Measurements from ENCODE around the gene PLP2. TPM values are rescaled to one million over a fixed set of nuclear protein-coding genes. Genes with fewer than 3 reads are reported as not detected.

PLP2 gene
- total RNA-seq, 2 donors from 2014 or later: 47.8 to 64.8 TPM

DNA sequence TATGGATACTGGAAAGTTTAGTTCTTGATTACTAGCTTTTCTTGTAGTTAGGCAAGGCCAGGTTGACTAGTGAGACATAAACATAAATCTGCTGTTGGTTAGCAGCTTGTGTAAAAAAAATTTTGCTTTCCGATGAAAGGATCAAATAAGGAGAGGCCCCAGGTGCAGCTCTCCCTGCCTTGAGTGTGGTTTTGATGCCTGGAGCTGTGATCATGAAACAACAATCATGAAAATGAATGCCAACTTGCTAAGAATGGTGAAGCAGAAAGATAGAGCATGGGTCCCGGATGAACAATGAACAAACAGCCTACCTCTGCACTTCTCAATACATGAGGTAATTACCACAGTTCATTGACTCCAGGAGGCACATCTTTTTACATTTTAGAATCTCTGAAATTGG is 42.7 kb downstream of the PLP2 start:
- H3K27me3 ChIP-seq: no peaks in the 10 kb centered on the region
- no peak overlapping the region for H3K27ac ChIP-seq
- no peak for DNase-seq (ENCODE audit: low spot score)
- TF ChIP-seq, protein P1, sequence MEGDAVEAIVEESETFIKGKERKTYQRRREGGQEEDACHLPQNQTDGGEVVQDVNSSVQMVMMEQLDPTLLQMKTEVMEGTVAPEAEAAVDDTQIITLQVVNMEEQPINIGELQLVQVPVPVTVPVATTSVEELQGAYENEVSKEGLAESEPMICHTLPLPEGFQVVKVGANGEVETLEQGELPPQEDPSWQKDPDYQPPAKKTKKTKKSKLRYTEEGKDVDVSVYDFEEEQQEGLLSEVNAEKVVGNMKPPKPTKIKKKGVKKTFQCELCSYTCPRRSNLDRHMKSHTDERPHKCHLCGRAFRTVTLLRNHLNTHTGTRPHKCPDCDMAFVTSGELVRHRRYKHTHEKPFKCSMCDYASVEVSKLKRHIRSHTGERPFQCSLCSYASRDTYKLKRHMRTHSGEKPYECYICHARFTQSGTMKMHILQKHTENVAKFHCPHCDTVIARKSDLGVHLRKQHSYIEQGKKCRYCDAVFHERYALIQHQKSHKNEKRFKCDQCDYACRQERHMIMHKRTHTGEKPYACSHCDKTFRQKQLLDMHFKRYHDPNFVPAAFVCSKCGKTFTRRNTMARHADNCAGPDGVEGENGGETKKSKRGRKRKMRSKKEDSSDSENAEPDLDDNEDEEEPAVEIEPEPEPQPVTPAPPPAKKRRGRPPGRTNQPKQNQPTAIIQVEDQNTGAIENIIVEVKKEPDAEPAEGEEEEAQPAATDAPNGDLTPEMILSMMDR (IDR thresholded peaks at IDR 0.05): no peak
- H3K9me3 ChIP-seq: no peaks in the 10 kb centered on the region
- H3K4me1 ChIP-seq: no peaks in the 10 kb centered on the region
- H3K4me3 ChIP-seq: no peak overlapping the region
- H3K36me3 ChIP-seq: no peaks in the 10 kb centered on the region

DNA sequence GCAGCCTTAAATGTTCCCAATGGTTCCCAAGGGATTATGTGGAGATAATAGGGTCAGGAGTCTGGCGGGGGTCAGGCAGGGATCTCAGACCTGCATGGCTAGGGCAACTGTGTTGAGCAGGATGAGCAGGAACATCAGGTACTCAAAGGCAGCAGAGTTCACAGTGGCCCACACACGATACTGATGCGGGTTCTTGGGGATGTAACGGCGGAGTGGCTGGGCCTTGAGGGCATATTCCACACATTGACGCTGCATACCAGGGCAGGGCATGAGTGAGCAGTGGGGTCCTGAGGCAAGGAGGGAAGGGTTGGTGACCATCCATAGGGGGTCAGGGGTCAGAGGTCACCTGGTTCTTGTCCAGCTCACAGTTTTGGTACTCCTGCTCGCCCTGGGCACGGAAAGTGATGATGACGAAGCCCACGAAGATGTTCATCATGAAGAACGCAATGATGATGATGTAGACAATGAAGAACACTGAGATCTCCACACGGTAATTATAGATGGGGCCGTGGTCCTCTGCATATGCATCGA is 43.4 kb downstream of the PLP2 start:
- H3K27ac ChIP-seq: no peak overlapping the region
- H3K9me3 ChIP-seq: no peaks in the 10 kb centered on the region
- no peak for DNase-seq (ENCODE audit: low spot score)
- TF ChIP-seq, protein P1 (IDR thresholded peaks at IDR 0.05): no peak
- no peaks in the 10 kb centered on the region for H3K4me1 ChIP-seq
- no peaks in the 10 kb centered on the region for H3K27me3 ChIP-seq
- no peaks in the 10 kb centered on the region for H3K36me3 ChIP-seq
- H3K4me3 ChIP-seq: no peak overlapping the region

DNA sequence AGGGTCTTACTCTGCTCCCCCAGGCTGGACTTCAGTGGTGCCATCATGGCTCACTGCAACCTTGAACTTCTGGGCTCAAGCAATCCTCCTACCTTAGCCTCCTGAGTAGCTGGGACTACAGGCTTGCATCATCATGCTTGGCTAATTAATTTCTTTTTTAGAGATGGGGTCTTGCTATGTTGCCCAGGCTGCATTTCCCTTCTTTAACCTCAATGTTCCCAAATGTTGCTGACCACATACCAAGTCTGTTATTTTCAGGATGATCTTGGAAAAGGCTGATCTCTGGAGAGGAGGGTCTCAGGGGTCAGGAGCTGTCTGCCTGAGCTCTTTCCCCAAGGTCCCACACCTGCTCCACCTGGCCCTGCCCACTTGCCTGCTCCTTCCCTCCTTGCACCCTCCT is 48.4 kb downstream of the PLP2 start:
- TF ChIP-seq, protein P1 (IDR thresholded peaks at IDR 0.05): no peak
- H3K36me3 ChIP-seq: no peaks in the 10 kb centered on the region
- no peak for DNase-seq (ENCODE audit: low spot score)
- H3K9me3 ChIP-seq: no peaks in the 10 kb centered on the region
- no peaks in the 10 kb centered on the region for H3K4me1 ChIP-seq
- H3K27me3 ChIP-seq: no peaks in the 10 kb centered on the region
- H3K4me3 ChIP-seq: no peak overlapping the region
- no peak overlapping the region for H3K27ac ChIP-seq

DNA sequence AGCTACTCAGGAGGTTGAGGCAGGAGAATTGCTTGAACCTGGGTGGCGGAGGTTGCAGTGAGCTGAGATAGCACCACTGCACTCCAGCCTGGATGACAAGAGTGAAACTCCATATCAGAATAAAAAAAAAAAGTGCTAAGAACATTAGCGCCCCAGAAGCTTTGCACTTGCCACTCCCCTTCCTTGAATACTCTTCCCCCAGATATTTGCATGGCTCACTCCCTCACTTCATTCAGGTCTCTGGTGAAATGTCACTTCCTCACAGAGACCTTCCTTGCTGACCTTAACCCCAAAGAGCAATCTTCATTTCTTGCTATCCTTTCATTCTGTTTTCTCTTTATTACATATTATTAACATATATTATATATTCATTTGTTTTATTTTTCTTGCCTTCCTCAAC is 50.2 kb downstream of the PLP2 start:
- Histone ChIP-seq H3K9me3 (peaks cover 0 to under 1% of the 10 kb centered on the region in 2 donors), H3K36me3 (no peaks in the 10 kb centered on the region), H3K4me3 (no peak overlapping the region), H3K27ac (no peak overlapping the region), H3K4me1 (no peaks in the 10 kb centered on the region), H3K27me3 (no peaks in the 10 kb centered on the region)
- no peak for DNase-seq (ENCODE audit: low spot score)
- TF ChIP-seq, protein P1 (IDR thresholded peaks at IDR 0.05): no peak

Other genes starting within 250 kb of the PLP2 start
- gene OTUD5, start 214.3 kb upstream of the PLP2 start, total RNA-seq: 10 to 100 TPM; 15.4 to 23.9 TPM
- gene KCND1, start 200.1 kb upstream of the PLP2 start, total RNA-seq: 1 to 10 TPM; 1.3 to 1.5 TPM
- gene GRIPAP1, start 169.6 kb upstream of the PLP2 start, total RNA-seq: 10 to 100 TPM in 1 of 2 donors, 1 to 10 TPM in 1; 9.6 to 16.0 TPM
- 10 to 100 TPM; 25.8 to 60.3 TPM for gene TFE3, start 128.5 kb upstream of the PLP2 start, total RNA-seq
- 1 to 10 TPM; 1.3 to 2.2 TPM for gene CCDC120, start 112.9 kb upstream of the PLP2 start, total RNA-seq
- gene PRAF2, start 97.9 kb upstream of the PLP2 start, total RNA-seq: 10 to 100 TPM; 11.5 to 29.7 TPM
- 100 to 1,000 TPM in 1 of 2 donors, 10 to 100 TPM in 1; 78.3 to 117 TPM for gene WDR45, start 92.0 kb upstream of the PLP2 start, total RNA-seq
- 10 to 100 TPM; 17.7 to 26.1 TPM for gene GPKOW, start 48.2 kb upstream of the PLP2 start, total RNA-seq
- gene MAGIX, start 9.1 kb upstream of the PLP2 start, total RNA-seq: 10 to 100 TPM; 18.9 to 23.4 TPM
- gene PRICKLE3, start 14.5 kb downstream of the PLP2 start, total RNA-seq: 10 to 100 TPM in 1 of 2 donors, 1 to 10 TPM in 1; 7.2 to 12.7 TPM
- 1 to 10 TPM; 2.8 to 3.5 TPM for gene SYP, start 28.3 kb downstream of the PLP2 start, total RNA-seq
- under 1 TPM; 0.08 to 0.11 TPM for gene CACNA1F, start 61.4 kb downstream of the PLP2 start, total RNA-seq
- 10 to 100 TPM in 1 of 2 donors, 1 to 10 TPM in 1; 9.5 to 14.4 TPM for gene CCDC22, start 63.6 kb downstream of the PLP2 start, total RNA-seq
- gene FOXP3, start 92.8 kb downstream of the PLP2 start, total RNA-seq: not detected
- 10 to 100 TPM; 24.2 to 29.6 TPM for gene PPP1R3F, start 97.9 kb downstream of the PLP2 start, total RNA-seq
- gene GAGE10, start 131.7 kb downstream of the PLP2 start, total RNA-seq: not detected
- gene GAGE12J, start 150.1 kb downstream of the PLP2 start, total RNA-seq: not detected
- gene GAGE13, start 159.7 kb downstream of the PLP2 start, total RNA-seq: not detected

Data from right atrium auricular region (tissue), 2 donors.